Measurements from ENCODE around the gene LEFTY1. TPM values are rescaled to one million over a fixed set of nuclear protein-coding genes. Genes with fewer than 3 reads are reported as not detected.

Gene LEFTY1
- total and polyA plus RNA-seq, 2 donors (not counting 1 experiment from before 2014, with no cell fraction given), result 0.07 TPM; not detected in 1

Small RNAs within 50 kb of the gene (small RNA-seq; reads per million reads assigned to genes)
- gene AL117348.1 (ENCODE audit: insufficient read length, low read depth, low replicate concordance), result not detected

Other genes with a start within 250 kb of the LEFTY1 start
- 1.3 and 1.6 TPM in 2 replicates for gene ENAH, start 236.0 kb downstream of the LEFTY1 start, total RNA-seq
- gene ENAH, start 236.0 kb downstream of the LEFTY1 start, polyA plus RNA-seq, result 1.3 and 1.9 TPM in 2 replicates
- gene SRP9, start 111.3 kb downstream of the LEFTY1 start, total RNA-seq, result 104 and 117 TPM in 2 replicates
- 73.4 and 134 TPM in 2 replicates for gene SRP9, start 111.3 kb downstream of the LEFTY1 start, polyA plus RNA-seq
- 3.7 and 4.2 TPM in 2 replicates for gene EPHX1, start 79.0 kb downstream of the LEFTY1 start, total RNA-seq
- gene EPHX1, start 79.0 kb downstream of the LEFTY1 start, polyA plus RNA-seq, result 0.75 and 1.2 TPM in 2 replicates
- gene TMEM63A, start 6.8 kb downstream of the LEFTY1 start, total RNA-seq, result 238 and 267 TPM in 2 replicates
- gene TMEM63A, start 6.8 kb downstream of the LEFTY1 start, polyA plus RNA-seq, result 207 and 209 TPM in 2 replicates
- gene PYCR2, start 35.1 kb upstream of the LEFTY1 start, total RNA-seq, result 107 and 113 TPM in 2 replicates
- gene PYCR2, start 35.1 kb upstream of the LEFTY1 start, polyA plus RNA-seq, result 107 and 134 TPM in 2 replicates
- not detected in 2 replicates for gene LEFTY2, start 52.1 kb upstream of the LEFTY1 start, total RNA-seq
- gene LEFTY2, start 52.1 kb upstream of the LEFTY1 start, polyA plus RNA-seq, result 0.04 and 0.21 TPM in 2 replicates
- 26.0 and 26.3 TPM in 2 replicates for gene SDE2, start 110.2 kb upstream of the LEFTY1 start, total RNA-seq
- gene SDE2, start 110.2 kb upstream of the LEFTY1 start, polyA plus RNA-seq, result 10.0 and 39.3 TPM in 2 replicates
- gene H3-3A, start 173.6 kb upstream of the LEFTY1 start, total RNA-seq, result 519 and 561 TPM in 2 replicates
- gene H3-3A, start 173.6 kb upstream of the LEFTY1 start, polyA plus RNA-seq, result 306 and 349 TPM in 2 replicates